HepG2 (cell line): ENCODE measurements around the gene GDF11. TPM values are rescaled to one million over a fixed set of nuclear protein-coding genes. Genes with fewer than 3 reads are reported as not detected.
A peak's percentile ranks its signal among the peaks of the same experiment; 100 is the strongest.

ENCODE experiments used
- CTCF ChIP-seq: sonication (generic); formaldehyde crosslinking; IDR thresholded peaks from 2 replicates; pipeline ENCODE4 v1.5.0; 2020; ENCODE audit warnings: mild to moderate bottlenecking, missing genetic modification reagents, moderate library complexity
- FOXA1 ChIP-seq, 2 experiments: fragments of 450-650 bp in 1 of 2; sonication (generic) in 1 of 2; formaldehyde crosslinking in 1 of 2; IDR thresholded peaks; 2 replicates each; pipeline versions ENCODE4 v1.4.0 to v1.6.1; 2016 to 2020; ENCODE audit warnings: missing genetic modification reagents in 1 of 2
- GABPB1 ChIP-seq: IDR thresholded peaks from 2 replicates; pipeline ENCODE4 v1.6.1; 2016; ENCODE audit warnings: mild to moderate bottlenecking, missing genetic modification reagents, moderate library complexity, missing compliant biosample characterization
- HNRNPLL ChIP-seq: fragments of 200-400 bp; formaldehyde crosslinking; IDR thresholded peaks from 2 replicates; pipeline ENCODE4 v1.6.1; 2017; ENCODE audit warnings: mild to moderate bottlenecking, low read depth, low read length; ENCODE audit not compliant: poor library complexity, severe bottlenecking
- MAZ ChIP-seq, 2 experiments: sonication (generic) in 1 of 2; formaldehyde crosslinking in 1 of 2; IDR thresholded peaks; 2 replicates each; pipeline versions ENCODE4 v1.5.0 to v1.6.1; 2012 to 2020; ENCODE audit warnings: low read depth in 2 of 2, mild to moderate bottlenecking in 2 of 2, borderline replicate concordance in 1 of 2, improper control_type of control experiment in 1 of 2, low read length in 1 of 2, missing genetic modification reagents in 1 of 2, moderate library complexity in 1 of 2
- NR2F1 ChIP-seq, 2 experiments: fragments of 450-650 bp in 1 of 2; formaldehyde crosslinking in 1 of 2; IDR thresholded peaks; 2 replicates each; pipeline versions ENCODE4 v1.5.0 to v1.6.1; 2016 to 2020; ENCODE audit warnings: mild to moderate bottlenecking in 1 of 2, missing compliant biosample characterization in 1 of 2, missing genetic modification reagents in 1 of 2, moderate library complexity in 1 of 2
- SALL2 ChIP-seq: sonication (generic); formaldehyde crosslinking; IDR thresholded peaks from 2 replicates; pipeline ENCODE4 v1.8.1; 2023; ENCODE audit warnings: mild to moderate bottlenecking, missing genetic modification reagents, inconsistent platforms
- ZBED4 ChIP-seq: sonication (generic); formaldehyde crosslinking; IDR thresholded peaks from 2 replicates; pipeline ENCODE4 v1.4.0; 2020; ENCODE audit warnings: missing genetic modification reagents, borderline replicate concordance
- ZBTB7A ChIP-seq: sonication (generic); formaldehyde crosslinking; IDR thresholded peaks from 2 replicates; pipeline ENCODE4 v1.8.0; 2022; ENCODE audit warnings: mild to moderate bottlenecking, missing genetic modification reagents
- ZFP41 ChIP-seq: sonication (generic); formaldehyde crosslinking; IDR thresholded peaks from 2 replicates; pipeline ENCODE4 v1.4.0; 2020; ENCODE audit warnings: mild to moderate bottlenecking, missing genetic modification reagents, borderline replicate concordance
- ZFP91 ChIP-seq: sonication (generic); formaldehyde crosslinking; IDR thresholded peaks from 2 replicates; pipeline ENCODE4 v1.9.0; 2022; ENCODE audit warnings: missing genetic modification reagents, mild to moderate bottlenecking, borderline replicate concordance
- ZMYM2 ChIP-seq: sonication (generic); formaldehyde crosslinking; IDR thresholded peaks from 2 replicates; pipeline ENCODE4 v1.8.0; 2022; ENCODE audit warnings: mild to moderate bottlenecking, missing genetic modification reagents
- ZNF143 ChIP-seq: sonication (generic); formaldehyde crosslinking; IDR thresholded peaks from 2 replicates; pipeline ENCODE4 v1.4.0; 2020; ENCODE audit warnings: missing genetic modification reagents
- ZNF274 ChIP-seq: sonication (generic); formaldehyde crosslinking; IDR thresholded peaks from 2 replicates; pipeline ENCODE4 v1.5.1; 2020; ENCODE audit warnings: mild to moderate bottlenecking, missing genetic modification reagents
- ZNF546 ChIP-seq: sonication (generic); formaldehyde crosslinking; conservative IDR thresholded peaks from 2 replicates; pipeline ENCODE4 v1.8.1; 2023; ENCODE audit warnings: mild to moderate bottlenecking, missing genetic modification reagents
- ZNF691 ChIP-seq: sonication (generic); formaldehyde crosslinking; IDR thresholded peaks from 2 replicates; pipeline ENCODE4 v1.4.0; 2020; ENCODE audit warnings: missing genetic modification reagents, low read depth, mild to moderate bottlenecking, borderline replicate concordance
- ZNF768 ChIP-seq: sonication (generic); formaldehyde crosslinking; IDR thresholded peaks from 2 replicates; pipeline ENCODE4 v1.4.0; 2020; ENCODE audit warnings: missing genetic modification reagents
- ZNF792 ChIP-seq: IDR thresholded peaks from 2 replicates; pipeline ENCODE4 v1.6.1; 2016
- polyA plus RNA-seq, 8 experiments: library from polyadenylated mRNA; depleted of rRNA in 3 of 8; stranded (reverse) in 7 of 8; unstranded in 1 of 8; fragments of >200 nt; fragmentation: Illumina TruSeq in 4 of 8; extraction: Trizol in 4 of 8; gene quantifications; 2 replicates each; pipeline versions ENCODE4 v1.2.1 to v1.2.3, GENCODE V29; 2011 to 2016; ENCODE audit warnings: low read depth in 4 of 8, missing spikeins in 1 of 8, mixed read lengths in 1 of 8; ENCODE audit not compliant: insufficient read depth in 1 of 8
- total RNA-seq, 5 experiments: library from RNA; depleted of rRNA; stranded (reverse); fragments of >200 nt; fragmentation: Illumina TruSeq; extraction: Trizol; gene quantifications; 2 replicates each; pipeline ENCODE4 v1.2.3, GENCODE V29; 2016; ENCODE audit warnings: low read depth in 1 of 5

The GDF11 gene
- total and polyA plus RNA-seq, 2 of the 13 experiments (the other 11 are each of a cell fraction or from before 2014, with no cell fraction given): 0.63 to 1.5 TPM

GRCh38 chr12:55743406-55744339, 751 bp downstream of the GDF11 start (continued):
- no peak for TF ChIP-seq MAZ (IDR thresholded peaks at IDR 0.05; ENCODE audit: borderline replicate concordance, low read depth, low read length)
- no peak for TF ChIP-seq MAZ (CRISPR knock-in tag; IDR thresholded peaks at IDR 0.05; ENCODE audit: low read depth)
- TF ChIP-seq ZNF143 (CRISPR knock-in tag): no peak
- peak; percentile 23; the same call in 1 of the 2 replicates for TF ChIP-seq CTCF (CRISPR knock-in tag)
- TF ChIP-seq ZNF691 (CRISPR knock-in tag): 0 out of 2 replicates have a peak, but pooled peaks have one; percentile 1
- peak; percentile 55; the same call in 1 of the 2 replicates for TF ChIP-seq ZNF274 (CRISPR knock-in tag)
- TF ChIP-seq ZNF768 (CRISPR knock-in tag): peak; percentile 65; the same call in 1 of the 2 replicates
- TF ChIP-seq ZNF792: no peak
- peak; percentile 68 for TF ChIP-seq ZFP91 (CRISPR knock-in tag)
- peak; percentile 91 for TF ChIP-seq HNRNPLL
- no peak for TF ChIP-seq FOXA1 (IDR thresholded peaks at IDR 0.05)
- TF ChIP-seq FOXA1 (CRISPR knock-in tag; IDR thresholded peaks at IDR 0.05): no peak
- TF ChIP-seq ZBTB7A (CRISPR knock-in tag): 0 out of 2 replicates have a peak, but pooled peaks have one; percentile 27
- 0 out of 2 replicates have a peak, but pooled peaks have one; percentile 29 for TF ChIP-seq SALL2 (CRISPR knock-in tag)
- TF ChIP-seq ZNF546 (CRISPR knock-in tag): no peak
- TF ChIP-seq ZBED4 (CRISPR knock-in tag): no peak
- no peak for TF ChIP-seq ZMYM2
- peak; percentile 40; the same call in 1 of the 2 replicates for TF ChIP-seq GABPB1 (CRISPR knock-in tag)
- no peak for TF ChIP-seq ZFP41 (CRISPR knock-in tag)
- TF ChIP-seq NR2F1 (CRISPR knock-in tag; IDR thresholded peaks at IDR 0.05): no peak
